ENCODE results near the gene DSC2. TPM values are rescaled to one million over a fixed set of nuclear protein-coding genes. Genes with fewer than 3 reads are reported as not detected.

DSC2 gene
- total and polyA plus RNA-seq, 2 of the 8 experiments (the other 6 are each of a cell fraction or from before 2014, with no cell fraction given), result 4.6 to 39.7 TPM

DNA sequence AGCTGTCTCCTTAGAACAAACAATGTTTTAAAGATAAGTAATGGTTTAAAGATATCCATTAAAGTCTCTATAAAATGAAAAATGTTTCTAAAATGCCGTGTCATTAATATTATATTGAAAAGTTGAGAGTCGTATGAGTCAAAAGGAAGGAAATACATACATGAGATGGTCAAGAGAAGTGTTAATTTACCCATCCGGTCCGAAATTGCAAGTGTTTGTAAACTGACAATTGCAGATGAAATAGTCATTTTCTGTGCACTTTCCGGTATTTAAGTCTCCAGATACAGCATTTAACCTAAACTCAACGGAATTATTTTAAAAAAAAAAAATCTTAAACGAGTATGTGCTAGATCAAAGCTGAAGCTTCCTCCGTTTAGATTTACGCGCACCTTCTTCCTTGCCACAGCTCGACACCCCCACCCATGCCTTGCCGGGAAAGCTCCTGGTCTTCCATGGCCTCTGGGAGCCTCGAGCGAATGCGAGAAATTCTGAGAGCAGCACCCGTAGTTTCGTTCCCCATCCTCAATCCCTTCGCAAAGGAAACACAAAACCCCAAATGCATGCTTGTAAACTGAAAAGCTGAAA lies 61.4 kb downstream of the DSC2 start:
- Histone ChIP-seq H4K8ac (ENCODE audit: extremely low read depth, insufficient read depth, low read length) (no peak overlapping the region), H2BK120ac (replicated peaks; ENCODE audit: low read depth, low read length) (no peak overlapping the region), H2BK20ac (ENCODE audit: low read length) (no peak overlapping the region), H3K23me2 (ENCODE audit: low read depth, low read length) (peaks cover 21% of the 10 kb centered on the region), H3K9ac (replicated peaks in 1 of 4; ENCODE audit: extremely low read depth in 1 of 4, low read depth in 3 of 4, low read length in 3 of 4) (no peak overlapping the region), H3K4ac (replicated peaks; ENCODE audit: insufficient read length, low read depth, low read length) (no peak overlapping the region), H3K27me3 (replicated peaks in 1 of 4; ENCODE audit: control insufficient read depth in 3 of 4, extremely low read depth in 1 of 4, insufficient read depth in 3 of 4, low read length in 3 of 4) (peaks cover 25 to 60% (median 46%) of the 10 kb centered on the region in 4 experiments), H3K27ac (ENCODE audit: low read depth, low read length) (no peak overlapping the region), H3K79me1 (ENCODE audit: low read depth, low read length) (no peaks in the 10 kb centered on the region), H3K23ac (ENCODE audit: insufficient read length) (no peak overlapping the region), H3K36me3 (ENCODE audit: control insufficient read depth in 2 of 4, insufficient read depth in 4 of 4, low read length in 3 of 4) (no peaks in the 10 kb centered on the region), H2BK12ac (ENCODE audit: low read depth, low read length) (no peak overlapping the region), H3K79me2 (ENCODE audit: control insufficient read depth in 1 of 2, insufficient read depth in 2 of 2, low read length in 2 of 2) (no peaks in the 10 kb centered on the region), H2BK15ac (ENCODE audit: low read length) (no peak overlapping the region), H2AFZ (ENCODE audit: low read length) (peak overlapping the region; percentile 31), H3K4me3 (ENCODE audit: extremely low read depth in 1 of 4, insufficient read depth in 2 of 4, low read depth in 3 of 4, low read length in 4 of 4) (peak overlapping the region; percentile 56 to 71 (median 62); a peak in 7 of 8 replicates), H4K20me1 (replicated peaks in 1 of 2; ENCODE audit: control insufficient read depth in 1 of 2, insufficient read depth in 2 of 2, low read length in 2 of 2) (no peaks in the 10 kb centered on the region), H3K4me2 (ENCODE audit: insufficient read depth in 1 of 2, low read depth in 2 of 2, low read length in 2 of 2) (peak overlapping the region; percentile 95 to 100), H2BK5ac (ENCODE audit: low read depth, low read length) (no peak overlapping the region), H3K18ac (ENCODE audit: extremely low read depth, low read length) (no peak overlapping the region), H3K4me1 (replicated peaks in 1 of 4; ENCODE audit: control insufficient read depth in 3 of 4, insufficient read depth in 4 of 4, low read length in 3 of 4) (peaks cover 3 to 13% (median 7%) of the 10 kb centered on the region in 4 experiments; a peak in 5 of 7 replicates), H3K14ac (ENCODE audit: insufficient read length) (no peak overlapping the region), H3K56ac (replicated peaks; ENCODE audit: insufficient read length, low read depth, low read length) (no peak overlapping the region), H2AK5ac (ENCODE audit: low read depth, low read length) (no peak overlapping the region), H3K9me3 (ENCODE audit: insufficient read depth in 2 of 2, low read depth in 1 of 2, low read length in 1 of 2) (no peaks in the 10 kb centered on the region), H4K5ac (ENCODE audit: insufficient read length, low read depth, low read length) (no peak overlapping the region), H4K91ac (replicated peaks; ENCODE audit: insufficient read length, low read length) (no peak overlapping the region)
- CTCF ChIA-PET (ENCODE audit: partially characterized antibody), result interaction anchor here (0.7 to 1.2 kb wide), 3 partner anchors 15 to 1727 kb away, joined by 3 read pairs; no protein-coding TSS in a partner anchor
- WGBS, 2 experiments (ENCODE audit: extremely low coverage in 1 of 2, insufficient coverage in 1 of 2, insufficient read length in 1 of 2, insufficient replicate concordance in 2 of 2, low coverage in 1 of 2, low lambda C conversion rate in 2 of 2, missing lambda C conversion rate in 1 of 2), result 17% methylated on average over 18 of the region's 18 CpGs; no CpG with 5 or more reads in 1 of the 2 experiments
- DNase-seq (ENCODE audit: low read depth in 1 of 2, low spot score in 2 of 2) (no peak), FAIRE-seq (peak; percentile 39)
- POLR2A ChIA-PET (ENCODE audit: partially characterized antibody), result interaction anchor here (1.9 kb wide), 1 partner anchor 61 kb away, joined by 11 read pairs; the partner anchor contains the start of gene DSC2
- TF ChIP-seq CTBP2 (IDR thresholded peaks at IDR 0.05; ENCODE audit: borderline replicate concordance, insufficient read depth, insufficient read length, low read length) (no peak), RNF2 (IDR thresholded peaks at IDR 0.05; ENCODE audit: borderline replicate concordance, low read depth, low read length, missing control alignments, poor library complexity, severe bottlenecking) (peak; percentile 86), KDM1A (IDR thresholded peaks at IDR 0.05; ENCODE audit: borderline replicate concordance, low read length) (no peak), BACH1 (IDR thresholded peaks at IDR 0.05; ENCODE audit: low read length) (no peak), GABPA (IDR thresholded peaks at IDR 0.05; ENCODE audit: borderline replicate concordance, insufficient read depth, low read length) (no peak), SAP30 (IDR thresholded peaks at IDR 0.05; ENCODE audit: insufficient read depth, insufficient replicate concordance, low read length) (no peak), BCL11A (IDR thresholded peaks at IDR 0.05; ENCODE audit: low read depth in 2 of 2, low read length in 2 of 2) (no peak)
- TF ChIP-seq, protein P1, sequence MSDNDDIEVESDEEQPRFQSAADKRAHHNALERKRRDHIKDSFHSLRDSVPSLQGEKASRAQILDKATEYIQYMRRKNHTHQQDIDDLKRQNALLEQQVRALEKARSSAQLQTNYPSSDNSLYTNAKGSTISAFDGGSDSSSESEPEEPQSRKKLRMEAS (IDR thresholded peaks at IDR 0.05), result 0 out of 2 replicates have a peak, but pooled peaks have one; percentile 29

Measured in H1 (cell line).